Spleen (tissue), 11 donors: ENCODE results near the gene KMT2E. TPM values are rescaled to one million over a fixed set of nuclear protein-coding genes. Genes with fewer than 3 reads are reported as not detected.

ENCODE experiments used
- DNase-seq: peaks from one replicate; pipeline ENCODE4 v3.0.0-alpha.2; 2020
- H3K27ac ChIP-seq, 8 donors: fragments of 200-600 bp; sonication (generic) in 7 of 8; 1 replicate in 4 of 8; 2 replicates in 4 of 8; pipeline versions ENCODE4 v1.5.0 to v1.8.0; 2016 to 2021; ENCODE audit warnings: inconsistent platforms in 4 of 8, mild to moderate bottlenecking in 4 of 8, moderate library complexity in 1 of 8
- H3K27me3 ChIP-seq, 7 donors: fragments of 200-600 bp; sonication (generic) in 6 of 7; replicated peaks in 1 of 7; 1 replicate in 4 of 7; 2 replicates in 3 of 7; pipeline versions ENCODE4 v1.5.0 to v1.8.0; 2016 to 2021; ENCODE audit warnings: inconsistent platforms in 3 of 7, mild to moderate bottlenecking in 1 of 7
- H3K36me3 ChIP-seq, 6 donors: fragments of 200-600 bp; sonication (generic) in 5 of 6; 1 replicate in 4 of 6; 2 replicates in 2 of 6; pipeline versions ENCODE4 v1.5.0 to v1.8.0; 2016 to 2021; ENCODE audit warnings: inconsistent platforms in 2 of 6
- H3K4me1 ChIP-seq, 6 donors: fragments of 200-600 bp; sonication (generic) in 5 of 6; 1 replicate in 3 of 6; 2 replicates in 3 of 6; pipeline versions ENCODE4 v1.5.0 to v1.8.0; 2016 to 2021; ENCODE audit warnings: inconsistent platforms in 3 of 6
- H3K4me3 ChIP-seq, 8 donors: fragments of 200-600 bp; sonication (generic) in 7 of 8; 1 replicate in 4 of 8; 2 replicates in 4 of 8; pipeline versions ENCODE4 v1.5.0 to v1.8.0; 2016 to 2021; ENCODE audit warnings: inconsistent platforms in 4 of 8, mild to moderate bottlenecking in 4 of 8, moderate library complexity in 2 of 8
- H3K9me3 ChIP-seq, 8 donors: fragments of 200-600 bp; sonication (generic) in 7 of 8; 1 replicate in 4 of 8; 2 replicates in 4 of 8; pipeline versions ENCODE4 v1.5.0 to v1.8.0; 2016 to 2021; ENCODE audit warnings: inconsistent platforms in 4 of 8
- CTCF ChIP-seq, 11 experiments: fragments of 200-600 bp in 7 of 11; fragments of 450-650 bp in 4 of 11; sonication (generic) in 4 of 11; IDR thresholded peaks in 8 of 11; conservative IDR thresholded peaks in 3 of 11; 1 replicate in 7 of 11; 2 replicates in 4 of 11; pipeline versions ENCODE4 v1.4.0 to v1.8.0; 2016 to 2021; ENCODE audit warnings: antibody characterized with exemption in 11 of 11, inconsistent platforms in 4 of 11, mild to moderate bottlenecking in 1 of 11
- POLR2A ChIP-seq, 3 donors: fragments of 450-650 bp; IDR thresholded peaks; one replicate each; pipeline ENCODE4 v1.5.1; 2017; ENCODE audit warnings: antibody characterized with exemption in 3 of 3, mild to moderate bottlenecking in 1 of 3
- POLR2AphosphoS5 ChIP-seq, 3 donors: sonication (generic); formaldehyde crosslinking; IDR thresholded peaks; one replicate each; pipeline ENCODE4 v1.5.1; 2017; ENCODE audit warnings: antibody characterized with exemption in 3 of 3
- WGBS, 5 donors: extraction: QIAGEN DNeasy Blood & Tissue Kit in 3 of 5; methylation state at CpG; one replicate each; pipeline versions ENCODE4 v1.1.5 to v1.1.7; 2013 to 2018; 5-methylcytosine and 5-hydroxymethylcytosine counted together
- intact Hi-C: fragments of 100-400 bp; cut with DNase I; formaldehyde crosslinking; loops from one replicate; pipeline ENCODE4 v1.15.0; 2023; ENCODE audit warnings: low total_unique reads
- polyA plus RNA-seq, 3 donors: library from polyadenylated mRNA; stranded (reverse); fragments of 200-250 nt; gene quantifications; one replicate each; pipeline ENCODE4 v1.2.1, GENCODE V29; 2013
- total RNA-seq, 7 donors: library from RNA; depleted of rRNA in 3 of 7; stranded (reverse); fragments of >200 nt in 3 of 7; fragmentation: NEBNext Ultra II Directional in 4 of 7; extraction: Animal tissue kit (Norgen Biotek cat#: 25700) in 4 of 7; gene quantifications; one replicate each; pipeline versions ENCODE4 v1.1.0 to v1.2.1, GENCODE V29; 2016 to 2021
- donor health status: healthy with polysubstance abuse.
- donor health status: DM: no; HTN: no; CAD: no; lungs with moderate emphysema.
- donor health status: DM: no; HTN: no; CAD: no.
- donor health status: Bipolar disorder and iron deficiency.
- donor health status: healthy.
- donor health status: DM: no; HTN: no; CAD: no.
- donor health status: DM: yes; HTN: yes; CAD: no.

KMT2E gene
- total and polyA plus RNA-seq, 10 donors: 11.5 to 215 (median 137) TPM

GRCh38 chr7:105021352-105021751 is 7.3 kb downstream of the KMT2E start:
- DNase-seq: no peak
- H3K36me3 ChIP-seq: no peaks in the 10 kb centered on the region
- H3K27ac ChIP-seq: peak overlapping the region in 6 of 8 donors; percentile 3 to 67 (median 62)
- peaks cover 81 to 100% (median 100%) of the 10 kb centered on the region in 6 donors for H3K4me1 ChIP-seq
- TF ChIP-seq POLR2A (IDR thresholded peaks at IDR 0.05) (no peak), POLR2AphosphoS5 (IDR thresholded peaks at IDR 0.05) (no peak), CTCF (IDR thresholded peaks at IDR 0.05 in 8 of 11, conservative IDR thresholded peaks at IDR 0.05 in 3 of 11) (no peak)
- 72 to 82% (median 80%) methylated on average over 3 of the region's 3 CpGs for WGBS, 5 donors
- H3K9me3 ChIP-seq: no peaks in the 10 kb centered on the region
- no peaks in the 10 kb centered on the region for H3K27me3 ChIP-seq
- intact Hi-C loops: no loop called here
- peak overlapping the region in 1 of 8 donors; percentile 37 for H3K4me3 ChIP-seq

GRCh38 chr7:105021967-105022366 is 8.0 kb downstream of the KMT2E start:
- Histone ChIP-seq H3K9me3 (no peaks in the 10 kb centered on the region), H3K4me1 (peaks cover 81 to 100% (median 100%) of the 10 kb centered on the region in 6 donors), H3K4me3 (peak overlapping the region in 1 of 8 donors; percentile 37), H3K36me3 (no peaks in the 10 kb centered on the region), H3K27ac (peak overlapping the region in 2 of 8 donors; percentile 21 to 36), H3K27me3 (no peaks in the 10 kb centered on the region)
- 63 to 80% (median 72%) methylated on average over 3 of the region's 3 CpGs for WGBS, 5 donors
- TF ChIP-seq POLR2AphosphoS5 (IDR thresholded peaks at IDR 0.05) (no peak), CTCF (IDR thresholded peaks at IDR 0.05 in 8 of 11, conservative IDR thresholded peaks at IDR 0.05 in 3 of 11) (no peak), POLR2A (IDR thresholded peaks at IDR 0.05) (no peak)
- intact Hi-C loops: no loop called here
- no peak for DNase-seq

- intact Hi-C loops: no loop called here
- no peaks in the 10 kb centered on the region for H3K9me3 ChIP-seq
- H3K4me1 ChIP-seq: peaks cover 85 to 100% (median 100%) of the 10 kb centered on the region in 6 donors
- H3K36me3 ChIP-seq: no peaks in the 10 kb centered on the region
- TF ChIP-seq POLR2AphosphoS5 (IDR thresholded peaks at IDR 0.05) (no peak), POLR2A (IDR thresholded peaks at IDR 0.05) (no peak), CTCF (IDR thresholded peaks at IDR 0.05 in 8 of 11, conservative IDR thresholded peaks at IDR 0.05 in 3 of 11) (no peak)
- WGBS, 5 donors: 60 to 64% (median 62%) methylated on average over 4 of the region's 4 CpGs
- DNase-seq: no peak
- H3K4me3 ChIP-seq: no peak overlapping the region
- H3K27ac ChIP-seq: peak overlapping the region in 2 of 8 donors; percentile 21 to 36
- no peaks in the 10 kb centered on the region for H3K27me3 ChIP-seq
These were observed 8.5 kb downstream of the KMT2E start for GRCh38 chr7:105022458-105022857.

- Histone ChIP-seq H3K9me3 (no peaks in the 10 kb centered on the region), H3K36me3 (no peaks in the 10 kb centered on the region), H3K27me3 (no peaks in the 10 kb centered on the region), H3K27ac (no peak overlapping the region), H3K4me3 (no peak overlapping the region), H3K4me1 (peaks cover 83 to 100% (median 100%) of the 10 kb centered on the region in 6 donors)
- intact Hi-C loops: no loop called here
- WGBS, 5 donors: 40 to 69% (median 58%) methylated on average over 1 of the region's 1 CpG
- TF ChIP-seq POLR2A (IDR thresholded peaks at IDR 0.05) (no peak), CTCF (IDR thresholded peaks at IDR 0.05 in 8 of 11, conservative IDR thresholded peaks at IDR 0.05 in 3 of 11) (no peak), POLR2AphosphoS5 (IDR thresholded peaks at IDR 0.05) (no peak)
- DNase-seq: no peak
These were observed 10.7 kb downstream of the KMT2E start for GRCh38 chr7:105024734-105025133.
